DOHH2 (cell line): ENCODE measurements around the gene MYH7.
"Not testable (repeated sequence)": the region's sequence is repeated elsewhere in the genome, so short reads cannot be mapped to it uniquely, and the experiment has no call there.

Source experiments
- H3F3A ChIP-seq: fragments of 200-600 bp; sonication (generic), shearing (Covaris generic); 2 replicates; pipeline ENCODE4 v1.6.0; 2016; ENCODE audit warnings: antibody characterized with exemption, mild to moderate bottlenecking; ENCODE audit not compliant: control insufficient read depth, insufficient read depth
- H3K27ac ChIP-seq: fragments of 200-600 bp; sonication (generic); 2 replicates; pipeline ENCODE4 v1.5.1; 2014; ENCODE audit warnings: low read depth, mild to moderate bottlenecking, low read length, moderate library complexity
- H3K27me3 ChIP-seq: fragments of 200-600 bp; sonication (generic); 2 replicates; pipeline ENCODE4 v1.6.1; 2014; ENCODE audit warnings: mild to moderate bottlenecking, low read length, mixed read lengths; ENCODE audit not compliant: control insufficient read depth
- H3K36me3 ChIP-seq: fragments of 200-600 bp; sonication (generic); 2 replicates; pipeline ENCODE4 v1.6.1; 2014; ENCODE audit warnings: mild to moderate bottlenecking, low read length, moderate library complexity, mixed read lengths; ENCODE audit not compliant: control insufficient read depth
- H3K4me1 ChIP-seq: fragments of 200-600 bp; sonication (generic); 2 replicates; pipeline ENCODE4 v1.6.1; 2014; ENCODE audit warnings: mild to moderate bottlenecking, low read length, mixed read lengths; ENCODE audit not compliant: control insufficient read depth
- H3K4me2 ChIP-seq: fragments of 200-600 bp; sonication (generic); 2 replicates; pipeline ENCODE4 v1.6.0; 2014; ENCODE audit warnings: mild to moderate bottlenecking, low read length, moderate library complexity
- H3K4me3 ChIP-seq: fragments of 200-600 bp; sonication (generic); 2 replicates; pipeline ENCODE4 v1.5.1; 2014; ENCODE audit warnings: mild to moderate bottlenecking, low read length, mixed read lengths
- H3K79me2 ChIP-seq: fragments of 200-600 bp; sonication (generic); 2 replicates; pipeline ENCODE4 v1.6.1; 2014; ENCODE audit warnings: mild to moderate bottlenecking, low read length, mixed read lengths; ENCODE audit not compliant: control insufficient read depth
- H3K9me2 ChIP-seq: fragments of 200-600 bp; sonication (generic); replicated peaks from 2 replicates; pipeline ENCODE4 v1.6.1; 2014; ENCODE audit warnings: mild to moderate bottlenecking, low read length, mixed read lengths; ENCODE audit not compliant: control insufficient read depth
- H3K9me3 ChIP-seq: fragments of 200-600 bp; sonication (generic); 2 replicates; pipeline ENCODE4 v1.6.1; 2014; ENCODE audit warnings: antibody characterized with exemption, low read length, mixed read lengths; ENCODE audit not compliant: control insufficient read depth, insufficient read depth
- H4K20me1 ChIP-seq: fragments of 200-600 bp; sonication (generic); 2 replicates; pipeline ENCODE4 v1.6.0; 2014; ENCODE audit warnings: low read depth, mild to moderate bottlenecking, antibody characterized with exemption, low read length, moderate library complexity; ENCODE audit not compliant: control insufficient read depth, insufficient read depth
- CTCF ChIP-seq: fragments of 200-600 bp; sonication (generic); IDR thresholded peaks from one replicate; pipeline ENCODE4 v1.5.1; 2014; ENCODE audit warnings: antibody characterized with exemption, mild to moderate bottlenecking, low read depth, low read length; ENCODE audit not compliant: poor library complexity, severe bottlenecking
- EZH2phosphoT487 ChIP-seq: fragments of 200-600 bp; sonication (generic); IDR thresholded peaks from 2 replicates; pipeline ENCODE4 v1.6.1; 2017; ENCODE audit warnings: borderline replicate concordance, mild to moderate bottlenecking, antibody characterized with exemption, low read length, moderate library complexity, mixed read lengths

The MYH7 gene

DNA sequence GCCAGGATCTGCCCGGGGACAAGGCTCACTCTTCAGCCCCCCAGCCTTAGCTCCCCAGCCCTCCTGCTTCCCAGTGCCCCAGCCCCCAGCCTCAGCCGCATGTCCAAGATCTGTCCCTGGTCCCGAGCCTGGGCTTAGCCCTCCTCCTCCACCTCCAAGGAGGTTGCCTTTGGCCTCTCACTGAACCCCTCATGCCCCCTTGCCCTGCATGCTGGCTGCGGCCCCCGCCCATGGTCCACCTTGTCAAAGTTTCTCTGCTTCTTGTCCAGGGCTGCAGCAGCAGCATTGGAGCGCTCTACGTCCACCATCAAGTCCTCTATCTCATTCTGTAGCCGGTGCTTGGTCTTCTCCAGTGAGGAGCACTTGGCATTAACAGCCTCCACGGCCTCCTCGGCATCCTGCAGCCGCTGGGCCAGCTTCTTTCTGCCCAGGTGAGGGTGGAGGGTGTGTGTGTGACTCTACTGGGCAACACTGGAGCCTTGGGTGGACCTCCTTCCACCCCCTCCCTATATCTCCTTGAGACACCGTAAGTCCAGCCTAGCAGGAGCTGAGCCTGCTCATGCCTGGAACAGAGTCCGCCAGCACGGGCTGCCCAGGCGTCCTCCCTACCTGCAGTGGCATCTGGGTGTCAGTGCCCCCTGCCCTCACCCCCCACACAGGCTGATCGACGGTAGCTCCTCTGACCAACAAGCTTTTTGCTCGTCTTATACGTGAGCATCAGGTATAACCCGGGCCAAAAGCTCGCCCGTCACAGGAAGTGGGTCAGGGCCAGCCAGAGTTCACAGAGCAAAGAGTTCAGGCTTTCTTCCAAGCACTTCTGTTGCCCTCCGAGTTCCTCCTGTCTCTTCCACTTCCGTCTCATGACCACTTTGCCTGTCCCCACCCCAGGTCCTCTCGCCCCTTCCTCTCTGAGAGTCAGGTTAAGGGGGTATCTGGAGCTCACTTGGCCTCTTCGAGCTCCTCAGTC lies 47.3 kb downstream of the MYH7 start:
- TF ChIP-seq EZH2phosphoT487 (no peak), CTCF (no peak)
- no peak overlapping the region for H3K27ac ChIP-seq
- no peaks in the 10 kb centered on the region for H3K79me2 ChIP-seq
- H3F3A ChIP-seq = no peaks in the 10 kb centered on the region
- no peaks in the 10 kb centered on the region for H3K36me3 ChIP-seq
- no peaks in the 10 kb centered on the region for H3K9me2 ChIP-seq
- no peak overlapping the region for H3K4me2 ChIP-seq
- no peak overlapping the region for H3K4me3 ChIP-seq
- H3K27me3 ChIP-seq = no peaks in the 10 kb centered on the region
- H3K9me3 ChIP-seq = no peaks in the 10 kb centered on the region
- no peaks in the 10 kb centered on the region for H3K4me1 ChIP-seq
- no peaks in the 10 kb centered on the region for H4K20me1 ChIP-seq

- H3K79me2 ChIP-seq = no peaks in the 10 kb centered on the region
- no peaks in the 10 kb centered on the region for H3K9me2 ChIP-seq
- H3K36me3 ChIP-seq = no peaks in the 10 kb centered on the region
- no peaks in the 10 kb centered on the region for H3F3A ChIP-seq
- H3K27ac ChIP-seq = no peak overlapping the region
- no peaks in the 10 kb centered on the region for H4K20me1 ChIP-seq
- TF ChIP-seq CTCF (no peak), EZH2phosphoT487 (no peak)
- H3K4me1 ChIP-seq = no peaks in the 10 kb centered on the region
- H3K9me3 ChIP-seq = no peaks in the 10 kb centered on the region
- no peak overlapping the region for H3K4me2 ChIP-seq
- no peaks in the 10 kb centered on the region for H3K27me3 ChIP-seq
- no peak overlapping the region for H3K4me3 ChIP-seq
Observed at GRCh38 chr14:23386999-23387398, 48.5 kb downstream of the MYH7 start.

DNA sequence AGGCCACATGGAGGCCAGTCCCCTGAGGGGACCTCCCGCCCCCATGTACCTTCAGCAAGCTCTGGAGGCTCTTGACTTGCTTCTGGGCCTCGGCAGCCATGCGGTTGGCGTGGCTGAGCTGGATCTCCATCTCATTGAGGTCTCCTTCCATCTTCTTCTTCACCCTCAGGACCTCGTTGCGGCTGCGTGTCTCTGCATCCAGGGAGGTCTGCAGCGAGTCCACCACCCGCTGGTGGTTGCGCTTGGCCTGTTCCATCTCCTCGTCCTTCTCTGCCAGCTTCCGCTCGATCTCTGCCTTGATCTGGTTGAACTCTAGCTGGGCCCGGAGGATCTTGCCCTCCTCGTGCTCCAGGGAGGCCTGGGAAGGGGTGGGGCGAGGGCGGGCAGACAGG lies 49.2 kb downstream of the MYH7 start:
- not testable (repeated sequence) for H3K79me2 ChIP-seq, H3K9me3 ChIP-seq, H3K4me1 ChIP-seq, H4K20me1 ChIP-seq, H3K4me3 ChIP-seq, H3K4me2 ChIP-seq, H3K9me2 ChIP-seq, H3F3A ChIP-seq, H3K27ac ChIP-seq, H3K27me3 ChIP-seq, H3K36me3 ChIP-seq

DNA sequence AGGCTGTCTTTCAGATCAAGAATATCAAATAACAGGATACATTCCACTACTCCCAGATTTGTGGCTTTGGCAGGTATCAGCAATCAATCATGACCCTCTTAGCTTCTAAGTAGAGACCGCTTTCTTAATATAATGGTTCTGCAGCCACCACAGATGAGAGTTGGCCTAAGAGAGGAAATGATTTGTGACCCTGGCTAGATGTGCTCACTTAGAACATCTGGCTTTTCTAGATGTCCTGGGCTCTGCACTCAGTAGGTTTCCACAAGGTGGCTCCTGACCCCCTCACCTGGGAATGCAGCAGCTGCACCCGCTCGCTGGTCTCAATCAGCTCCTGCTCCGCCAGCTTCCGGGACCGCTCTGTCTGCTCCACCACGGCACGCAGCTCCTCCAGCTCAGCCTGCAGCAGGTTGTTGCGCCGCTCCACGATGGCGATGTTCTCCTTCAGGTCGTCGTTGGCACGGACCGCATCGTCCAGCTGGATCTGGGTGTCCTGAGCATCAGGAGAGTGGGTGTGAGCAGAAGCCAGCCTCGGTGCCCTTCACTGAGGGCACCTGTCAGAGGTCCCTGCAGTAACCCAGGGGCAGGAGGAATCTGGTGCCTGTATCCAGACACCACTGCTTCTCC lies 49.7 kb downstream of the MYH7 start:
- Histone ChIP-seq H3K27me3 (no peaks in the 10 kb centered on the region), H3K4me2 (no peak overlapping the region)
- TF ChIP-seq CTCF = no peak
- TF ChIP-seq EZH2phosphoT487 = no peak

More for the DNA sequence above, 49.7 kb downstream of the MYH7 start:
- Histone ChIP-seq H3K36me3 (no peaks in the 10 kb centered on the region), H3K27ac (no peak overlapping the region), H3F3A (no peaks in the 10 kb centered on the region), H3K79me2 (no peaks in the 10 kb centered on the region), H3K9me3 (no peaks in the 10 kb centered on the region), H4K20me1 (no peaks in the 10 kb centered on the region), H3K4me1 (no peaks in the 10 kb centered on the region), H3K9me2 (no peaks in the 10 kb centered on the region), H3K4me3 (no peak overlapping the region)
